ENCODE measurements around the gene CD40. TPM values are rescaled to one million over a fixed set of nuclear protein-coding genes. Genes with fewer than 3 reads are reported as not detected.

CD40 gene
- total and polyA plus RNA-seq, 2 of the 8 experiments (the other 6 are each of a cell fraction or from before 2014, with no cell fraction given): 14.5 to 18.8 TPM

GRCh38 chr20:46131396-46131795 lies 13.3 kb downstream of the CD40 start (continued):
- no peak for TF ChIP-seq ZNF274 (IDR thresholded peaks at IDR 0.05; ENCODE audit: borderline replicate concordance, extremely low read depth, low read length)

Data from H1 (cell line).